HG03558 (cell line): ENCODE data around the gene BAIAP2L1.

Source experiments
- ATAC-seq: cut with Tn5 transposase; IDR thresholded peaks from one replicate; pipeline ENCODE4 v1.9.1; 2021; ENCODE audit warnings: moderate number of reproducible peaks; ENCODE audit not compliant: unreplicated experiment; ENCODE audit errors: extremely low read depth

BAIAP2L1 gene

GRCh38 chr7:98300595-98301372 lies 100.1 kb downstream of the BAIAP2L1 start:
- ATAC-seq = no peak

- no peak for ATAC-seq
These were observed 103.1 kb downstream of the BAIAP2L1 start for GRCh38 chr7:98297626-98298286.

DNA sequence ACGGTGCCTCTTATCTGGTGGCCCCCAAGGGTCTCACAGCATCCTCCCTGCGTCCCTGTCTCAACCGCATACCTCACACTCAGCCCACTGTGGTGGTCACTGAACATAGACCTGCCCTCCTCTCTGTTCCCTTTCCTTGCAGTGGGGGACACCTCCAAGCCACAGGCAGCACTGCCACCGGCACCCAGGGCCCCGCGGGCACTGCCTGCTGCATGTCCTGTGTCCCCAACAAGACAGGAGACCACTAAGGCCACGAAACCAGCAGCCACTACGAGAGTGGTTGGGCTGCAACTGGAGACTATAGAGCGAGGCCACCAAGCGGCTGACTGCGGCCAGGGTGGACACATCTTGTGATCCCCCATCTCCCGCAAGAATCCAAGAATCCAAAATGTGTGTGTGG lies 104.1 kb downstream of the BAIAP2L1 start:
- ATAC-seq = no peak

DNA sequence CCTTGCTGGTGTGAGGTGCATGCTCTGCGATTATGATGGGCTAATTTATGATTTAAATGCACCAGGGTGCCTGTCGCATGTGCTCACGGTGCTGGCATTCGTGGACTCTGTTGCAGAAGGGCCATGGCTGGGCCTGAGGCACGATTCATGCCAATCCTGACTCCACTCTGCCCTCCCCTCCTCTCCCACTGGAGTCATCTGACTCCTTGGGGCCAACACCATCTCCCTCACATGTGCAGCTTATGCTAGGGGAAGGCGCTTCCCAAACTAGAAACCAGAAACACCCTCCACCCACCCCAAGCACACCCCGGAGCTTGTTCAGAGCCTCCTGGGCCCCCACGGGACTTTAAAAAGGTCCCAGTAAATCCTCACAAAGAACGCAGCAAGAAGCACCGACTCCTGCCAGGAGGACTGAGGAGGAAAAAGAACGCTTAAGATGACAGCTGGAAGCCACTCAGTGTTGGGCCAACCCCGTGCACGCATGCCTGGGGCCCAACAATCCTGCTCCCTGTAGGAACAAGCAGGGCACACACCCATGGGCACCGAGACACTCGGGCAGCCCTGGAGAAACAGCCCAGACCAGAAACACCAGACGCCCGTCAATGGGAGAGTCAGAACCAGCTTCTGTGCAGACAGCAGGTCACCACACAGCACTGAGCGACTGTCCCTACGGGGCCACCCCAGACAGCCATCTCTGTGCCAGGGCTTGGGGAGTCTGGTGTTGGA lies 105.3 kb downstream of the BAIAP2L1 start:
- ATAC-seq = no peak

GRCh38 chr7:98294798-98295382 lies 106.0 kb downstream of the BAIAP2L1 start:
- no peak for ATAC-seq

DNA sequence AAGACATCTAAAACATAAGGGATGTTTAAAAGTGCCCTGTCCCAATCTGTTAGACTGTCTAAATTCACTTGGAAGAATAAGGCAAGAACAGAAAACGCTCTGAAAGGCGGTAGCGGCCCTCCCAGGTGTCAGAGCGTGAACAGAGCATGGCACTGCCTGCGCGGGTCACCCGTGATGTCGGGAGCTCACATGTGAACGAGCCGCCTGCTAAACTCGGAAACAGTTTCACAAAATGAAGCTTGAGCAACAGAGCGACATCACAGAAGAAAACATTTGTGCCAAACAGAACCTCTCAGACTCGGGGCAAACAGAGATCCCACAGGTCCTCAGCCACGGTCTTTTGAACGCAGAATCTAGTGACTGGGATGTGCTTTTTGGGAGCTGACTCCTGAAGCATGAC lies 106.6 kb downstream of the BAIAP2L1 start:
- no peak for ATAC-seq

DNA sequence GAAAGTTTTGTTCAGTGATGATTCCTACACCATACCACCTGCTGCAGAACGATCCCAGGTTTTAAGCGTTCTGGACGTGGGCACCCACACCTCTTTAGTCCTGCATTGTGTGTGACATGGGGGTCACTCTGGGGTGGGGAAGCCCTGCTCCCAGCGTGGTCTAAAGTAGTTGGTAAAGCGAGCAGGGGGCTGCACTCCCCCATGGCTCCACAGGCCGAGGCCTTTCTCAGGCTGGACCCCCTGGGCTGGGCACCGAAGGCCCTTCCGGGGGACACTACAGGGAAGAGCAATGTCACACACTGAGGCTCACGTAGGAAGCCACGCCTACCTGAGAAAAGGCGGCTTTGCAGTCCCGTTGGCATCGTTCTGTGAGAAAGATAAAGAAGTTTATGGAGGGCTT lies 107.1 kb downstream of the BAIAP2L1 start:
- no peak for ATAC-seq

DNA sequence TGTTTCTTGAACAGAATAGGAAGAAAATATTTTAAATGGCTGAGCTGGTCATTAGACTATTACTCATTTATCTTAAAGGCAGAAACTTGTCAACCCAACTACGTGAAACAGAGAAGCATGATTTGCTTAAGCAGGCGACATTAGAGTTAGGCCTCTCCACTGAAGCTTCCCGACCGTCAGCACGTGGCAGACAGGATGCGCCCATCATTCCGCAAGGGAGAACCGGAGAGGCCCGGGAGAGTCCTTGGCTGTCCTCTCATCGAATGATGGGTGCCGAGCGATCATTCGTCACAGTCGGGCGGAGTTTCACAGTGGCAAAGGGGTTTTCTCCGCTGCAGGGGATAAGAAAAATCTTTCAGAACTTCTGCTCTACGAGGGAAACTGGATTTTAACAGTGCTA lies 107.6 kb downstream of the BAIAP2L1 start:
- no peak for ATAC-seq

GRCh38 chr7:98291717-98292116 lies 109.2 kb downstream of the BAIAP2L1 start:
- no peak for ATAC-seq

GRCh38 chr7:98289333-98289875 lies 111.5 kb downstream of the BAIAP2L1 start:
- no peak for ATAC-seq

DNA sequence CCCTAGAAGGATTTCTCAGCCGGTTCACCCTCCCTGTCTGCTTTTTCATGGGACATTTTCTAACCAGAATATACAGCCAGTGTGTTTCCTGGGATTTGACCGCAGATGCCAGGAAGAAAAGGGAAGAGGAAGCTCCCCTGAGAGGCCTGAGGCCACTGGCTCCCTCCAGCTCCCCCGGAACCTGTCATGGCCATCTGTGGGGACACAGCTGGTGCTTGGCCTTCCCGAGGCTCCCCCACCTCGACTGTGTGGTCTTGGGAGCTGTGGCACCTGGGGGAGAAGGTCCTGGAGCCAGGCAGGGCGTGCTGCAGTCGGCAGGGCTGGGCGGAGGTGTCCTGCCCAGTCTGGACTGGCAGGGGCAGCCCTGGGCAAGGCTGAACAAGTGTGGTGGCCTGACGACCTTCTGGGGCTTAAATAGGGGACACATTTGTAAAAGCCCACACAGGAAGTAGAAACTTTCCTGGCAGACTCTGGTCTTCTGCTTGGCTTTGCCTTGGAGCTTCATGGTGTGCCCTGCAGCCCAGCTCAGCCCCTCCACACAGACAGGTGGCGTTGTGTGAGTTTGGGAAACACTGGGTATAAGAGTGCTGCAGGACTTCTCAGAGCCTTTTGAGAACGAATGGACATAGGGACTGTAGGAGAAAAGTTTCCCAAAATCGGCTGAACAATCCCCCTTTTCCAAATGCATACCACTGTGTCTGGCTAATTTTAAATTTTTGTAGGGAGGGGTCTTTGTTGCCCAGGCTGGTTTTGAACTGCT lies 112.6 kb downstream of the BAIAP2L1 start:
- no peak for ATAC-seq

DNA sequence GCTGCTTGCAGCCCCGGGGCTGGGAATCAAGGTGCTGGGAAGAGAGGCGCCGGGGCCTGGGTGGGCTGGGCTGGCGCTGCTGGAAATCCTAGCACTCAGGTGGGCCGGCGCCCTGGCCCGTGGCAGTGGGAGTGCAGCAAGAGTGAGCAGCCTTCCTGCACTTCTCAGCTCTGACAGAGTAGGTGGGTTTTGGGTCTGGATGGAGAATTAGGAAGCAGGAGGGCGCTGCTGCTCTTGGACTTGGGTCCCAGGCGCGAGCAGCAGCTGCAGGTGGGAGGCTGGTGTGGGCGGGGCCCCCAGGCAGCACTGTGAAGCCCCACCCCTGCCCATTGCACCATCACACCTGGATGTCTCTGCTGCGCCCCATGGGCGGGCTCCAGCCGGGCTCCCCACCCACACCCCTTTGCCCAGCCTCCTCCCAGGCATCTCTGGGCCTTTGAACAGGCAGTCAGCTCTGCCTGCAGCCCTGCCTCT lies 113.4 kb downstream of the BAIAP2L1 start:
- ATAC-seq = no peak

GRCh38 chr7:98286701-98287485 lies 114.0 kb downstream of the BAIAP2L1 start:
- ATAC-seq = no peak

DNA sequence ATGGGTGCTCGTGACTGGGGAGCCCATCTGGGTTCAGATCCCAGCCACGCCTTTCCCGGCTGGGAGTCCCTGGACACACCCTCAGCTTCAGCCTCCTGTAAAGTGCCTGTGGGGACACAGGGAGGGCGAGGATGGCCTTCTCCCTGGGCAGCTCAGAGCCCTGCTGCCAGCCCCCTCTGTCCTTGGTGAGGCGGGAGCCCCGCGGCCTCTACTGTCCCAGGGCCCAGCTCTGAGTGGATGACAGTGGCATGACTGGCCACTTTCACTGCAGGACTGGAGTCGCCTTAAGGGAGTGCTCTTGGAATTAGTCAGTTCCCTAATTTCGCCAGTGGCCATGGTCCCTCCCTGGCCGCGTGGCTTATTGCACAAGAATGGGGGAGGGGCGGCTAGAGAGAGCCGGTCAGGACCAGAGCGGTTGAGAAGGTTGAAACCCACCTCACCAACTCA lies 114.8 kb downstream of the BAIAP2L1 start:
- no peak for ATAC-seq

DNA sequence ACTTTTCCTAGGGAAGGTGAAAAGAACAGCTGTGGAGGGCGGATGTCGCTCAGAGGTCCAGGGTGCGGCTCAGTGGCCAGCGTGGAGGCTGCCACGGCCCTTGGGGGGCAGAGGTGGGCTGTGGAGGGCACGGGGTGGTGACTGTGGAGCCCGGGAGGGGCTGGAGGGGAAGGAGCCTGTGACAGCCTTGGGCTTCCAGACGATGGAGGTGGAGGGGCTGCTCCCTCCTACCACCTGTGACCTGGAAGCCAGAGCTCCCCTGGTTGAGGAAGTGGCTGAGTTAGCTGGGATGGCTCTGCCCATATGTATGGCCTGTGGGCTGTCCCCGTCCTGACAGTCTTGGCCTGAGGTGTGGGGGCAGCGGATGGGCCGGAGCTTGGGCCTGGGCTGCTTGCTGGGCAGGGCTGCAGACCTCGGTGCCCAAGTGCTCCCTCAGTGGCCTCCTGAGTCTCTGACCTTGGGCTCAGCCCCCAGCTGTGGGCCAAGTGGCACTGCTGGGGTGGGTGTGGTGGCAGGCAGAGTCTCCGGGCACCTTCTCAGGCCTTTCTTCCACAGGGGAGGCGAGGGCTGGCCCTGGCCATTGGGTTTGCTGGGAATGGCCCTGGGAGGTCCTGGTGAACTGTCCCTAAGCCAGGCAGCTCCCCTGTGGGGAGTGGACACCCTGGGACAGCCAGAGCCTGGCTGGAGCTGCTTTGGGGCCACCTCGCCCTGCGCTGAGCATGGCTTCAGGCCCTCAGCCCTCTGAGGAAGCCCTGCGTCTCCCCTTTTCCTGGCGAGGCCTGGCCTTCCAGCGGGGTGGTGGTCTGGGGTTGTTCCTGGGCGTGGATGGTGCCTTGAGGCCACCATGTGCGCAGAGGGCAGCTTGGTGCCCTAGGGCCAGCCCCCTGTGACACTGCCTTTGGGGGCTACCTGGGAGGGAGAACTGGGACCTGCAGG lies 115.5 kb downstream of the BAIAP2L1 start:
- ATAC-seq = no peak

GRCh38 chr7:98284335-98285036 lies 116.4 kb downstream of the BAIAP2L1 start:
- ATAC-seq = no peak

- no peak for ATAC-seq
These were observed 117.0 kb downstream of the BAIAP2L1 start for GRCh38 chr7:98283887-98284222.
